ENCODE data around the gene IRS4. TPM values are rescaled to one million over a fixed set of nuclear protein-coding genes. Genes with fewer than 3 reads are reported as not detected.

Gene IRS4
- not detected for polyA plus RNA-seq

DNA sequence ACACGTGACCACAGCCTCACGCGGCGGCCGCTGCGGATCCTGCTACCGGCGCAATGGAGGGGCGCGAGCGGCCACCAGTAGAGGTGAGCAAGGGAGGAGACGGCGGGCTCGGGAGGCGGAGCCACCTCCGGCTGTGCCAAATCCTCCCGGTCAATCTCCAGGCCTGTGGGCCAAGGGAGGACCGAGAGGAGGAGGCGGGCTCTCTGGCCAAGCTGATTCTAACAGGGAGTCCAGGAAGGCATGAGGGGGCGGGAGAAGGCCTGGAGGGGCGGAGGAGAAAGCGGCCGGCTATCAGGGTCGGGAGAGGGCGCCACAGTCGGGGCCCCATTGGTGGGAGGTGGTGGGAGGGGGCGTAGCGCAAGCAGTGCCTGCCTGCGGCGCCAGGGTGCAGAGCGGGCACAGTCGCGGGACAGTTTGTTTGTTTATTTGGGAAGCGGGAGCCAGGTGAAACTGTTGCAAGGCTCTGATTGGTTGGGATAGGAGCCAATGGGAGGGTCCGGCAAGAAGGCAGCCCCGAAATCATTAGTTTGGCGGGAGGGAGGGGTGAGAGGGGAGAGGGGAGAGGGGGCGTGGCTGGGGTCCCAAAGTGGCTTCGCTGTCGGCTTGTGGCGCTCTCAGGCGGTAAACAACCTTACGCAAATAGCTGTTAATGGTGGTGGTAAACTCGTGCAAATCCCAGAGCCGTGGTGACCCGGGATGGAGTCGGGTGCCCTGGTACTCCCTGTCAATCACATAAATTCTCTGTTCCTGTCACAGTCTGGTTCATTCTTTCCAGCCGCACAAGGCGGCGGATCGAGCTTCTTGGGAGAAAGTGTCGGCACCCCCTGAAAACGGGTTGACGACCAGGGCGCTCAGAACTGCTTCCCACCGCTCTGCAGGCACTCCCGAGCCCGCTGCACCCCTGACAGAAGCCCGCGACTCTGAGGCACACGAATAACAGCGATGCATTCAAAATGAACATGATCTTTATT lies at the start of gene IRS4:
IRS4 (minus strand) TSS at position 55 of the 971 bp plus-strand sequence.
- Mint-ChIP-seq H3K27ac (no peak within 1 kb of the TSS), H3K36me3 (no peaks in the 10 kb centered on the region), H3K9me3 (peaks cover 0 to 12% (median 1%) of the 10 kb centered on the region in 6 donors), H3K4me1 (no peaks in the 10 kb centered on the region), H3K27me3 (ENCODE audit: low read depth in 3 of 3) (peaks cover 4 to 9% (median 5%) of the 10 kb centered on the region in 3 donors), H3K4me3 (no peak within 1 kb of the TSS)
- DNase-seq, result no peak

DNA sequence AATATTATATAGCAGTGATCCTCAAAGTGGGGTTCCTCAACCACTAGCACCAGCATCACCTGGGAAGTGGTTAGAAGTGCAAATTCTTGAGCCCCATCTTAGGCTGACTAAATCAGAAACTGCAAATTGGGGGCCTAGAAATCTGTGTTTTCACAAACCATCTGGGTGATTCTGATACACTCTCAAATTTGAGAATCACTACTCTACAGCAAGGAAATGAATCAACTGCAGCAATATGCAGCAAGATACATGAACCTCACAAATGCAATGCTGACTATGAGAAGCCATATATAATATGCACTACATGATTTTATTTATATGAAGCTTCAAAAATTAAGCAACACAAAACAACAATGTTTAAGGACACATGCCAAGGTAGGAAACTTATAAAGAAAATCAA lies 36.2 kb upstream of the IRS4 start:
- peaks cover 1 to 3% (median 2%) of the 10 kb centered on the region in 3 donors for H3K27me3 Mint-ChIP-seq (ENCODE audit: low read depth in 3 of 3)
- H3K27ac Mint-ChIP-seq, result no peak overlapping the region
- no peaks in the 10 kb centered on the region for H3K36me3 Mint-ChIP-seq
- no peak overlapping the region for H3K4me3 Mint-ChIP-seq
- no peak for DNase-seq
- no peaks in the 10 kb centered on the region for H3K4me1 Mint-ChIP-seq
- H3K9me3 Mint-ChIP-seq, result peaks cover 0 to 9% (median 2%) of the 10 kb centered on the region in 6 donors

DNA sequence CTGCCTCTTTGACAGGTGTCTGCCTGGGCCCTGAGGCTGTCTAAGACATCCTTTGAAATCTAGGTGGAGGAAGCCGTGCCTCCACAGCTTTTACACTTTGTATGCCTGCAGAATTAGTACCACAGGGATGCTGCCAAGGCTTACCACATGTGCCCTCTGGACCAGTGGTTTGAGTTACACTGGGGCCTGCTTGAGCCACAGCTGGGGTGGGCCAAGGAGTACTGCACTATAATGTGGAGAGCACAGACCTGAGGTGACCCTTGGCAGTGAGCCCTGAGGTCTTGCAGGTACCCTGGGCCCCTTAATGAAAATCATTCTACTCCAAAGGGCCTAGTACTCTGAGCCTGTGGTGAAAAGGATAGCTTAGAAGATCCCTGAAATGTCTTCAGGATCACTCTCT lies 27.2 kb upstream of the IRS4 start:
- no peak for DNase-seq
- no peaks in the 10 kb centered on the region for H3K4me1 Mint-ChIP-seq
- no peaks in the 10 kb centered on the region for H3K36me3 Mint-ChIP-seq
- peaks cover under 1 to 7% (median 1%) of the 10 kb centered on the region in 3 donors for H3K27me3 Mint-ChIP-seq (ENCODE audit: low read depth in 3 of 3)
- peaks cover 0 to 7% (median 0%) of the 10 kb centered on the region in 6 donors for H3K9me3 Mint-ChIP-seq
- no peak overlapping the region for H3K27ac Mint-ChIP-seq
- H3K4me3 Mint-ChIP-seq, result no peak overlapping the region

DNA sequence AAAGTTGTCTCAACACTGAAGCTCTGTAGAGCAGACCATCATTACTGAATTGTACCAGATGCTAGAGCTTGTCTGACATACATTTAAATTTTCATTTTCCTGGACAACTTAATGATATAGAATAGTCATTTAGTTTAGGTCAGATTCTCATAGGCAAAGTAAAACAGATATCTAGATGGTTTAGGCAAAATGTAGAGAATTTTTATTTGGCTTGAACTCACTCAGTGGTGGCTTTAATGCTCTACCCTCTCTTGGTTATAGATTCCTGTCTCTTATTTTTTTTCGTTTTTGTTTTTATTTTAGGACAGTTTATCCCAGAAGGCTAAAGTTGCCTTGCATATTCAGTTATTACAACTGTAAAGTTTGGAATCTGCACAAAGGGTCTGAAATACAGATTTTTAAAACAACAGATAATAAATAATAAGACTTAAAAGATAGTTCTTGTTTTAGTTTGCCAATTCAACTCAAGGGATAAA lies 4.0 kb upstream of the IRS4 start:
- Mint-ChIP-seq H3K9me3 (peaks cover 0 to 11% (median 1%) of the 10 kb centered on the region in 6 donors), H3K27me3 (ENCODE audit: low read depth in 3 of 3) (peaks cover 3 to 5% (median 4%) of the 10 kb centered on the region in 3 donors), H3K4me1 (no peaks in the 10 kb centered on the region), H3K36me3 (no peaks in the 10 kb centered on the region), H3K27ac (no peak overlapping the region), H3K4me3 (no peak overlapping the region)
- no peak for DNase-seq

DNA sequence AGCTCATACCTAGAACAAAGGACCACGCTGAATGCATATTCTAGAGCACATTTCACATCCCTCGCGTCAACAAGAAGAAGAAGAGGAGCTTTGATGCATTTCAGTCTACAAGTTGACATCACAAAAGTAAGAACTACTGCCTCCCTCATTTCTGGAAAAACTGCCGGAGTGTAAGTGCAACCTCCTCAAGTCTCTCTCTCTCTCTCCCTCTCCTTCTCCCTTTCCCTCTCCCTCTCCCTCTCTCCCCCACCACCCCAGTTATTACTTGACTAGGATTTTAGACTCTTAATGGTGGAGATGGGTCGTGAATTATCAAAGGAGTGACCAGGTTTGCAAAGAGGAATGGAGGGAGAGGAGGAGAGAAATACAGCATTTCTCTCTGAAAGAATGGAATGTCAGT lies 1.4 kb upstream of the IRS4 start:
- H3K27me3 Mint-ChIP-seq (ENCODE audit: low read depth in 3 of 3), result peaks cover 4 to 9% (median 5%) of the 10 kb centered on the region in 3 donors
- H3K4me3 Mint-ChIP-seq, result no peak overlapping the region
- no peak for DNase-seq
- H3K36me3 Mint-ChIP-seq, result no peaks in the 10 kb centered on the region
- no peak overlapping the region for H3K27ac Mint-ChIP-seq
- H3K9me3 Mint-ChIP-seq, result peaks cover 0 to 12% (median 1%) of the 10 kb centered on the region in 6 donors
- no peaks in the 10 kb centered on the region for H3K4me1 Mint-ChIP-seq

DNA sequence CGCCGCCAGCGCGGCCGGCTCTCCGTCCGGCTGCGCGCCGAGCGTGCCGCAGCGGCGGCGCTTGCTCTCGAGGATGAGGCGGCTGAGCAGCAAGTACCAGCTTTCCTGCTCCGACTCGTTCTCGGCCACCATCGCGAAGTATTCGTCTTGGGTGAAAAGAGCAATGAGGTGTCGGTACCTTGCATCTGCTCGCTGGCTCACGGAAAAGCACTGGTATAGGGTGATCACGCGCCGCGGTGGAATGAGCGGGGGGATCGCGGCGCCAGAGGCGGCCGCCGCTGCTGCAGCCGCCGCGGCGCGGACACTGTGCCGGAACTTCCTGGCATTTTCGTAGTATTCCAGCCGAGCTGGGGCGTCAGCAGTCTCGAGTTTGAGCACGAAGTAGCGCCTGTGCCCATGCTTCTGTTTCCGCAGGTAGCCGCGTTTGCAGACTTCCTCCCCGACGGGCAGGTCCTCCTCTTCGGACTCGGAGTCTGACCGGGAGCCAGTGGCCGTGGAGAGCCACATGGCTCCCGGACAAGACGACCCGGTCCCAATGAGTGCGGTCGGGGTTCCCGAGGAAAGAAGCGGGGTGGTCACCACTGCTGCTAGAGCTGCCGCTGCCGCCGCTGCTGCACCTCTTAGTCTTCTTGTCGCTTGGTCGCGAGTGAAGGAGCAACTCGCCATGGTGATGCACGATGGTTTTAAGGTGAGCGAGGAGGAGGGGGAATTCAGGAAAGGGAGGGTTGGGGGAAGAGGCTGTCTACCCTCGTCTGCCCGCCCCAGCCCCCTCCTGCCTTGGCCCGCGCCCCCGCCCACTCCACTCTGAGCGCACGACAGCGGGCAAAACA lies 469 bp downstream of the IRS4 start:
- Mint-ChIP-seq H3K9me3 (peaks cover 0 to 12% (median 1%) of the 10 kb centered on the region in 6 donors), H3K4me3 (no peak overlapping the region), H3K27ac (no peak overlapping the region), H3K27me3 (ENCODE audit: low read depth in 3 of 3) (peaks cover 6 to 13% (median 7%) of the 10 kb centered on the region in 3 donors), H3K36me3 (no peaks in the 10 kb centered on the region), H3K4me1 (no peaks in the 10 kb centered on the region)
- DNase-seq, result no peak

DNA sequence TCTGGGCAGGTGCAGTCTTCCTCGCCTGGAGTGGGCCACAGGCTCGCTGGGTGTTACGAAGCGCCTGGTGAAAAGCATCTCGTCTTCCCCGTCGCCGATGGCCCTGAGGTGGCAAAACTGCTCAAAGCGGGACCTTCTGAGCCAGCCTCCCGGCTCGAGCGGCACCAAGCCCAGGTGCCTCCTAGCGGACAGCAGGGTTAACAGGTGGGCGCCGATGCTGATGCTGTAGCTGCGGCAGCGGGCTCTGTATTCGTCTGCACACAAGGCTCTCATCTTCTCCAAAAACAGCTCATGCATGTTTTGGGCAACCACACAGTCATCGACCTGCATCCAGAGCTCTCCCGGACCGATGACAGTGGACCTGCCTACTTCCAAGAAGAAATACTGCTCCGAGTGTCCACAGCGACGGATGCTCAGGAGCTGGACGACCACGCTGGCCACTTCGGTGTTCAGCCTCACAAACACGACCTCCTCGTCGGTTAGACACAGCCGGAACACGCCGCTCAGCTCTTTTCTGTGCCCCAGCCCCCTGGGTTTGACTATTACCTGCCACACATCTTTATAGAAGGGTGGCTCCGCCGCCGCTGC lies 1.2 kb downstream of the IRS4 start:
- Mint-ChIP-seq H3K4me3 (no peak overlapping the region), H3K27ac (no peak overlapping the region), H3K27me3 (ENCODE audit: low read depth in 3 of 3) (peaks cover 7 to 13% (median 8%) of the 10 kb centered on the region in 3 donors), H3K36me3 (no peaks in the 10 kb centered on the region), H3K9me3 (peaks cover 0 to 12% (median 1%) of the 10 kb centered on the region in 6 donors), H3K4me1 (no peaks in the 10 kb centered on the region)
- DNase-seq, result no peak

DNA sequence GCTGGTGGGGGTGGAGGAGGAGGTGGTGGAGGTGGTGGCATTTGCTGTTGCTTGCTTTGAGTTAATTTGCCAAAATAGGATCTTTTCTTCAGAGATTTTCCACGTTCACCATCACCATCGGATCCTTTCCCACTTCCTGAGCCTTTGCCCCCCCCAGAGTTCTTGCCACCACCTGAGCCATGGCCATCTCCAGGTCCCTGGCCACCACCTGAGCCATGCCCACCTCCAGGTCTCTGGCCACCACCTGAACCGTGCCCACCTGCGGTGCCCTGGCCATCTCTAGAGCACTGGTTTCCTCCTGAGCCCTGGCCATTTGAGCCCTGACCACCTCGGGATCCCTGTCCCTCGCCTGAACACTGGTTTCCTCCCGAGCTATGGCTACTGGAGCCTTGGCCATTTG lies 1.9 kb downstream of the IRS4 start:
- Mint-ChIP-seq H3K9me3 (peaks cover 0 to 12% (median 1%) of the 10 kb centered on the region in 6 donors), H3K36me3 (no peaks in the 10 kb centered on the region), H3K4me3 (no peak overlapping the region), H3K27me3 (ENCODE audit: low read depth in 3 of 3) (peaks cover 5 to 13% (median 8%) of the 10 kb centered on the region in 3 donors), H3K27ac (no peak overlapping the region), H3K4me1 (no peaks in the 10 kb centered on the region)
- DNase-seq, result no peak

DNA sequence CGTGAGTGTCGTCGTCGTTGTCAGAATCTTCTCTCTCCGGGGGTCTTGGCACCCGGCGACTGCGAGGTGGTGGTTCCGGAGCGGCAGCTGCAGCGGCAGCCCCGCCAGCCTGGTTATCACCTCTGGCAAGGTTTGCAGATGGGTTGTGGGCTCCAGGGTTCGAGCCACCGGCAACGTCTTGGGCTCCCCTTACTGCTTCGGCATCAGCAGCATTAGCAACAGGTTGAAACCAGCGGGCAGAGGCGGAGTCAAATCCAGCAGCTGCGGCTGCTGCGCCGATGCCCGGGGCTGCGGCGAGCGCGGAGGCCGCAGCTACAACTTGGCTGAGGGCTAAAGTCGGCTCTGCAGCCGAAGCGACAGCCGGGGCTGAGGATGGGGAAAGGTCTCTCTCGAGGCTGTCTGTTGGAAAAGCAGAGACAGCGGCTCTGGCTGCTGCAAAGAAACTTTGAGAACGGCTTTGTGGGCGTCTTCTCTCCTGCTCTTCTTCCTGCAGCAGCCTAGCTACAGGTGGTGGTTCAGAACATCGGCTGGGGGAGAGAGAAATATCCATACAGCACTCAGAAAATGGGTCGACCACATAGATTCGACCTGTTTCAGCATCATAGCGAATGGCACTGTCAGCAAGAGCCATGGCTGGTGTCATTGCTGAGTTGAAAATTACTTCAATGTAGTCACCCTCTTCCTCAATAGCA lies 3.6 kb downstream of the IRS4 start:
- H3K27me3 Mint-ChIP-seq (ENCODE audit: low read depth in 3 of 3), result peaks cover 4 to 13% (median 8%) of the 10 kb centered on the region in 3 donors
- no peaks in the 10 kb centered on the region for H3K4me1 Mint-ChIP-seq
- peaks cover 0 to 7% (median 2%) of the 10 kb centered on the region in 6 donors for H3K9me3 Mint-ChIP-seq
- H3K27ac Mint-ChIP-seq, result no peak overlapping the region
- no peak overlapping the region for H3K4me3 Mint-ChIP-seq
- H3K36me3 Mint-ChIP-seq, result no peaks in the 10 kb centered on the region
- no peak for DNase-seq

DNA sequence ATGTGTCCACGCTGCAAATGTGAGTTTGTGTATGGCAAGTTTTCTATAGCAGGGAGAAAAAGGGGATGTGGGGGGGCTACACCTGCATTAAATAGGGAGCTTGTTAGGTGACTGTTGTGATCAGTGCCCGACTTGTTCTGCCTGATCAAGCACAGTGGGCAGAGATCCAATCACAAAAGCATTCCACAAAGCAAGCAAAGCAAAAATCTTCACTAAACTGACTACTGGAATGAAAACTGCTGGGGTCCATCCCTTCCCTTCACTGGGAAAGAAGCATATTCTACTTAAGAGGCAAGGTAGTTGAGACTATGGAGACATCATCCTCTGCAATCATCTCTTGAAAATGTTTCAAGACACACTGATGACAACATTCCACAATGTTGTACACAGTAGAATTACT lies 5.2 kb downstream of the IRS4 start:
- H3K27ac Mint-ChIP-seq, result no peak overlapping the region
- H3K27me3 Mint-ChIP-seq (ENCODE audit: low read depth in 3 of 3), result peaks cover 4 to 11% (median 7%) of the 10 kb centered on the region in 3 donors
- no peak overlapping the region for H3K4me3 Mint-ChIP-seq
- no peaks in the 10 kb centered on the region for H3K4me1 Mint-ChIP-seq
- DNase-seq, result no peak
- peaks cover 0 to 5% (median under 1%) of the 10 kb centered on the region in 6 donors for H3K9me3 Mint-ChIP-seq
- no peaks in the 10 kb centered on the region for H3K36me3 Mint-ChIP-seq

DNA sequence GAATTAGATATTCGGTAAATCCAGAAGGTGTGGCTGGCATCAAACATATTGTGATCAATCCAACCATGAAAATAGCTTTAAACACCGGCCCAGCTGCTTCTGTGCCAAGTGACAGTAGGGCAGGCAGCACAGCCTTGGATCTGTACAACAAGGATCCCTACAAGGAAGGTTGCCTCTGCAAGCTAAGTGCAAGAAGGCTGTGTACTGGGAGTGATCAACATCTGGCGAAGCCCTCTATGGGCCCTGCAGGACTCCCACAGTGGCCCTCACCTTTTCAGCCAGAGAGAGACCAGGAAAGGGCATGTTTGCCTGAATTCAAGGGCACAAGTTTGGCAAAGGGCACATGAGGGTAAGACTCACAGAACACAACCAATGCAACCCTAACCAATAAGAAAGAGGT lies 9.6 kb downstream of the IRS4 start:
- H3K4me3 Mint-ChIP-seq, result no peak overlapping the region
- H3K36me3 Mint-ChIP-seq, result no peaks in the 10 kb centered on the region
- no peak for DNase-seq
- peaks cover 4 to 8% (median 7%) of the 10 kb centered on the region in 3 donors for H3K27me3 Mint-ChIP-seq (ENCODE audit: low read depth in 3 of 3)
- H3K27ac Mint-ChIP-seq, result no peak overlapping the region
- no peaks in the 10 kb centered on the region for H3K4me1 Mint-ChIP-seq
- peaks cover 0 to 2% (median 0%) of the 10 kb centered on the region in 6 donors for H3K9me3 Mint-ChIP-seq

DNA sequence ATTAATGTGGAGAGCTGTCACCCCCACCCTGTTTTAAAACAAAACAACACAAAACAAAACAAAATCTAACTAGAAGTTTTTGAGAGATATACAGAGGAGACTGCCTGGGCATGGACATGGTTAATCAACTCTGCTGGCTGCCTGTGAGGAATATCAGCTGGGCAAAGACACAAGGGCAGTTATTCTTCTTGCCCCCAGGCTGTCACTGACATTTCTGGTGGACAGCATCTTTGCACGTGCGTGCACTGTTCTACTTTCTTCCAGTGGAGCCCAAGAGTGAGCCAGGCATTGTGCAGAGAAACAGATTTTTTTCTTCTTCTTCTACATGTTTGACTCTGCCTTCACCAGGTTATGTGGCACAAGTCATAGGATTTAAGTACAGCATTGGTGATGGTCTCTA lies 13.8 kb downstream of the IRS4 start:
- no peaks in the 10 kb centered on the region for H3K4me1 Mint-ChIP-seq
- no peak overlapping the region for H3K27ac Mint-ChIP-seq
- H3K27me3 Mint-ChIP-seq (ENCODE audit: low read depth in 3 of 3), result peaks cover 0 to 7% (median 1%) of the 10 kb centered on the region in 3 donors

DNA sequence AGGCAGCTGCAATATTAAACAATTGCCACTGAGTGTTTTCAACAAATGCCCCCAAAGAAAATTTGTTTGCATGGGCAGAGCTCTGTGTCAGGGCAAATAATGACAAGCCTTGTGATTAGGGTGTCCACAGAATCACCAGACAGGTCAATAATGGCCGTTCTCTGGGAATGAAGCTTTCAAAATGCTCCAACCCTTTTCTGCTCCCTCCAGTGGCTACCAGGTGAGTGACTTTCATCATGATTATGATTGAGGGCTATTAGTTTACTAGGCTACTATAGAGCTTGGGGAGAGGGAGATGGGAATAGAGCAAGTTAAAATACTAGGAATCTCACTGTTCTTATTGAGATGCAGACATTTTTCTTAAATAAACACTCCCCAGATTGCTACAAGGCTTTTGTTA lies 23.5 kb downstream of the IRS4 start:
- peaks cover 0 to 8% (median 6%) of the 10 kb centered on the region in 3 donors for H3K27me3 Mint-ChIP-seq (ENCODE audit: low read depth in 3 of 3)
- H3K4me3 Mint-ChIP-seq, result no peak overlapping the region
- H3K27ac Mint-ChIP-seq, result no peak overlapping the region
- no peaks in the 10 kb centered on the region for H3K4me1 Mint-ChIP-seq
- DNase-seq, result no peak
- H3K9me3 Mint-ChIP-seq, result peaks cover 0 to 7% (median 2%) of the 10 kb centered on the region in 6 donors
- H3K36me3 Mint-ChIP-seq, result no peaks in the 10 kb centered on the region

More for the DNA sequence above, 13.8 kb downstream of the IRS4 start:
- H3K4me3 Mint-ChIP-seq, result no peak overlapping the region
- H3K9me3 Mint-ChIP-seq, result no peaks in the 10 kb centered on the region
- DNase-seq, result no peak
- H3K36me3 Mint-ChIP-seq, result no peaks in the 10 kb centered on the region
